ENCODE results near the gene IL9. TPM values are rescaled to one million over a fixed set of nuclear protein-coding genes. Genes with fewer than 3 reads are reported as not detected.
"Not testable (repeated sequence)": the region's sequence is repeated elsewhere in the genome, so short reads cannot be mapped to it uniquely, and the experiment has no call there.

IL9 gene
- total RNA-seq, 1 experiment from 2014 or later: not detected

GRCh38 chr5:135859641-135860040 lies 36.0 kb downstream of the IL9 start:
- no peaks in the 10 kb centered on the region for H3F3A ChIP-seq (ENCODE audit: insufficient read depth, low read depth)
- no peak overlapping the region for H3K4me3 ChIP-seq
- ChIA-PET POLR2A (ENCODE audit: unreplicated experiment) (no interaction called here), CTCF (no interaction called here)
- H2AFZ ChIP-seq: no peak overlapping the region
- H3K9me2 ChIP-seq (ENCODE audit: insufficient read depth): no peaks in the 10 kb centered on the region
- no peaks in the 10 kb centered on the region for H3K9me3 ChIP-seq (ENCODE audit: insufficient read depth, low read depth)
- peaks cover 61% of the 10 kb centered on the region for H3K27me3 ChIP-seq (ENCODE audit: insufficient read depth, low read depth)
- no peak for TF ChIP-seq EZH2 (IDR thresholded peaks at IDR 0.05; ENCODE audit: low read depth)
- no peak for TF ChIP-seq CTCF (conservative IDR thresholded peaks at IDR 0.05)
- no peak overlapping the region for H3K27ac ChIP-seq
- intact Hi-C loops (cut with micrococcal nuclease; ENCODE audit: unreplicated experiment): no loop called here
- no peaks in the 10 kb centered on the region for H3K4me1 ChIP-seq (replicated peaks; ENCODE audit: insufficient read depth)
- H3K79me2 ChIP-seq (ENCODE audit: low read depth): no peaks in the 10 kb centered on the region
- no peaks in the 10 kb centered on the region for H3K36me3 ChIP-seq (ENCODE audit: low read depth)
- BruUV-seq (replicated peaks): no TSS peak
- no peak for DNase-seq
- H4K20me1 ChIP-seq (ENCODE audit: insufficient read depth): no peaks in the 10 kb centered on the region
- H3K4me2 ChIP-seq: no peak overlapping the region

DNA sequence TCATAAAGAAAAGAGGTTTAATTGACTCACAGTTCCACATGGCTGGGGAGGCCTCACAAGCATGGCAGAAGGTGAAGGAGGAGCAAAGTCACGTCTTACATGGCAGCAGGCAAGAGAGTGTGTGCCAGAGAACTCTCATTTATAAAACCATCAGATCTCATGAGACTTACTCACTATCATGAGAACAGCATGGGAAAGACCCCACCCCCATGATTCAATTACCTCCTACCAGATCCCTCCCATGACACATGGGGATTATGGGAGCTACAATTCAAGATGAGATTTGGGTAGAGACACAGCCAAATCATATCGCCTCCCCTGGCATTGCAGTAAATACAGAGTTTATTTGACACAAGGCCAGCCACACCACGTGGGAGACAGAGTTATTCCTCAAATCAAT lies 36.5 kb downstream of the IL9 start:
- POLR2A ChIA-PET (ENCODE audit: unreplicated experiment); H3K9me2 ChIP-seq (ENCODE audit: insufficient read depth); DNase-seq; H3K4me2 ChIP-seq; intact Hi-C loops (cut with micrococcal nuclease; ENCODE audit: unreplicated experiment); H3K4me1 ChIP-seq (replicated peaks; ENCODE audit: insufficient read depth); H3K4me3 ChIP-seq; H3K79me2 ChIP-seq (ENCODE audit: low read depth); H3K9me3 ChIP-seq (ENCODE audit: insufficient read depth, low read depth); H3F3A ChIP-seq (ENCODE audit: insufficient read depth, low read depth); CTCF ChIA-PET; H4K20me1 ChIP-seq (ENCODE audit: insufficient read depth); H3K36me3 ChIP-seq (ENCODE audit: low read depth); BruUV-seq (replicated peaks); H3K27ac ChIP-seq; H2AFZ ChIP-seq: not testable (repeated sequence)
- peaks cover 66% of the 10 kb centered on the region for H3K27me3 ChIP-seq (ENCODE audit: insufficient read depth, low read depth)

GRCh38 chr5:135857630-135858311 lies 37.9 kb downstream of the IL9 start:
- H4K20me1 ChIP-seq (ENCODE audit: insufficient read depth): no peaks in the 10 kb centered on the region
- no peaks in the 10 kb centered on the region for H3F3A ChIP-seq (ENCODE audit: insufficient read depth, low read depth)
- H3K4me1 ChIP-seq (replicated peaks; ENCODE audit: insufficient read depth): no peaks in the 10 kb centered on the region
- ChIA-PET CTCF (no interaction called here), POLR2A (ENCODE audit: unreplicated experiment) (no interaction called here)
- no peak overlapping the region for H2AFZ ChIP-seq
- no peak for TF ChIP-seq EZH2 (IDR thresholded peaks at IDR 0.05; ENCODE audit: low read depth)
- no peak for TF ChIP-seq CTCF (conservative IDR thresholded peaks at IDR 0.05)
- no peak overlapping the region for H3K27ac ChIP-seq
- no peak overlapping the region for H3K4me2 ChIP-seq
- no peak overlapping the region for H3K4me3 ChIP-seq
- H3K36me3 ChIP-seq (ENCODE audit: low read depth): no peaks in the 10 kb centered on the region
- H3K79me2 ChIP-seq (ENCODE audit: low read depth): no peaks in the 10 kb centered on the region
- no peaks in the 10 kb centered on the region for H3K9me2 ChIP-seq (ENCODE audit: insufficient read depth)
- H3K9me3 ChIP-seq (ENCODE audit: insufficient read depth, low read depth): no peaks in the 10 kb centered on the region
- DNase-seq: peak in 1 of 2 experiments; percentile 37
- BruUV-seq (replicated peaks): no TSS peak
- intact Hi-C loops (cut with micrococcal nuclease; ENCODE audit: unreplicated experiment): no loop called here
- peaks cover 73% of the 10 kb centered on the region for H3K27me3 ChIP-seq (ENCODE audit: insufficient read depth, low read depth)
